NCI-H2196 (cell line): Measurements from ENCODE around the gene ZNF33B.
"Not testable (repeated sequence)": the region's sequence is repeated elsewhere in the genome, so short reads cannot be mapped to it uniquely, and the experiment has no call there.

Source experiments
- DNase-seq: peaks from one replicate; lab custom pipeline; 2025; ENCODE audit not compliant: unreplicated experiment; lab: John Stamatoyannopoulos, UW

ZNF33B gene

DNA sequence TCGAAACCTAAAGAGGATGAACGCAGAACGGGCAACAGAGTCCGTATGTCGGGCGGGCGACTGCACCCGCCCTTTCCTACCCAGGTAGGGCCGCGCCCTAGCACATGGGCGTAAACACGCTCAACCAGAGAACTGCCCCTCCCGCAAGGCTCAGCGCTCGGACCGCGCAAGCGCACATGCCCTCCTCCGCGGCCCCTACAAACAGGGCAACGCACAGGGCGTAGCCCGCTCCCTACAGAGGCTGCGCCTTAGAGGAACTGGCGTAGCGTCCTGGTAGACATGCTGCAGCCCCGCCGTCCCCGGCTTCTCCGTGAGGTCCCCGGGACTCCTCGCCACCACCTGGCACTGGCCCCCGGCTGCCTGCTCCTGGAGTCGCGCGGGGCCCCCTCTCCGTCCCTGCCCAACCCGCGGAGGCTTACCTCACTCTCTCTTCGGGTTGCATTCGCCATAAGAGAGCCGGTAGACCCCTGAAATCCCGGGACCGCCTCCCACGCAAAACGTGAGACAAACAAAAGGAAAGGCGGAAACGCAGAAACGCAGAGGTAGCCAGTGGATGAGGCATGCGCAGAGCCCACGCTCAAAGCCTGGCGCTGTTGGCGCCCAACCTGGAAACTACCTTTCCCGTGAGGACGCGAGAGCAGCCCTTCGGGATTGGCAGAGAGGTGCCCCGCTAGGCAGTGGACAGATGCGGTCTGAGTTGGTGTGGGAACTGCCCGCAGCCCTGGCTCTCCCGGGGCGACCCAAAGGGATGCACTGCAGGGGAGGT is at the start of gene ZNF33B:
ZNF33B (minus strand) TSS at position 516 of the 766 bp plus-strand sequence. CDS start 1,642 bp downstream, outside the sequence.
- DNase-seq, result peak; percentile 86

DNA sequence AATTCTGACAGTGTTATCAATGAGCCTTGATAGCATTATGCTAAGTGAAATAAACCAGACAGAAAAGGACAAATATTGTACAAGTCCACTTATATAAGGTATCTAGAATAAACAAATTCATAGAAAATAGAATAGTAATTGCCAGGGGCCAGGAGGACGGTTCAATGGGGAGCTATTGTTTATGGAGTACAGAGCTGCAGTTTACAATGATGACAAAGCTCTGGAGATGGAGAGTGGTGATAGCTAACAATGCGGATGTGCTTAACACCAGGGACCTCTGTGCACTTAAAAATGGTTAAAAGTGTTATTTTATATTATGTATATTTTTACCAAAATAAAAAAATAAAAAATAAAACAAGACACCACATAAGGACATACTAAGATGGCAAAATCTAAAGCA is 46.1 kb upstream of the ZNF33B start:
- no peak for DNase-seq

DNA sequence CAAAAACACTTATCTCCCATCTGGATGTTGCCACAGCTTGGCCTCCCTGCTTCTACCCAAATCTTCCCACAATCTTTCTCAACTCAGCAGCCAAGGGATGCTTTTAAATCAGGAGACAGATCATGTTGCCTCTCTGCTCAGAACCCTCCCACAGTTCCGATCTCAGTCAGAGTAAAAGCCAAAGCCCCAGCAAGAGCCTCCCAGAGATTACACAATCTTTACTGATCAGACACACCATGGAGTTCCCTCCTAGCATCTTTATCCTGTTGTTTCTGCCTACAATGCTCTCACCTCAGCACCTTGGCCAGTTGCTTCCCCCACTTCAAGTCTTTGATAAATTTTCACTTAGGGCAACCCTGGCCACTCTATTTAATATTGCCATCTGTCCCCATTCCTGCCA is 41.9 kb upstream of the ZNF33B start:
- DNase-seq, result no peak

DNA sequence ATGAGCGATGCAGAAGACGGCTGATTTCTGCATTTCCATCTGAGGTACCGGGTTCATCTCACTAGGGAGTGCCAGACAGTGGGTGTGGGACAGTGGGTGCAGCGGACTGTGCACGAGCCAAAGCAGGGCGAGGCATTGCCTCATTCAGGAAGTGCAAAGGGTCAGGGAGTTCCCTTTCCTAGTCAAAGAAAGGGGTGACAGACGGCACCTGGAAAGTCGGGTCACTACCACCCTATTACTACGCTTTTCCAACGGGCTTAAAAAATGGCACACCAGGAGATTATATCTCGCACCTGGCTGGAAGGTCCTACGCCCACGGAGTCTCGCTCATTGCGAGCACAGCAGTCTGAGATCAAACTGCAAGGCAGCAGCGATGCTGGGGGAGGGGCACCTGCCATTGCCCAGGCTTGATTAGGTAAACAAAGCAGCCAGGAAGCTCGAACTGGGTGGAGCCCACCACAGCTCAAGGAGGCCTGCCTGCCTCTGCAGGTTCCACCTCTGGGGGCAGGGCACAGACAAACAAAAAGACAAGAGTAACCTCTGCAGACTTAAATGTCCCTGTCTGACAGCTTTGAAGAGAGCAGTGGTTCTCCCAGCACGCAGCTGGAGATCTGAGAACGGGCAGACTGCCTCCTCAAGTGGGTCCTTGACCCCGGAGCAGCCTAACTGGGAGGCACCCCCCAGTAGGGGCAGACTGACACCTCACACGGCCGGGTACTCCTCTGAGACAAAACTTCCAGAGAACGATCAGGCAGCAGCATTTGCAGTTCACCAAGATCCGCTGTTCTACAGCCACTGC is 27.0 kb upstream of the ZNF33B start:
- DNase-seq, result not testable (repeated sequence)

DNA sequence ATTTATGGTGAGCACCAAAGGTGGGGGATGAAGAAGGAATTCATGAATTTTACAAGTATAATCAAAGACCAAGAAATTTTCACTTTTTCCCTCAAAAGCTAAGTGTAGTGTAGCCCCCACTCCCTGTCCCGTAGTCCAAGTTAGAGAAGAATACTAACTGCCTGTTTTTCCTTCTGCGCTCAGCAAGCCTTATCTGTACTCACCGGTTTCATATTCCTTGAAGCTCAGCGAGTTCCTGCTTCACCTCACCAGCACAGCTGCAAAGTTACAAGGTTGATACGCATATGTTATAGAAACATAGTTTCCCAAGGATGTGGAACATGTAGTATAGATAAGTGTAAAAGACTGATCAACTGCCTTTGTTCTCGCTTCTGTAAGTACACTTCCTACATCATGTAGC is 16.0 kb upstream of the ZNF33B start:
- DNase-seq, result no peak

- no peak for DNase-seq
Observed at GRCh38 chr10:42652858-42653257, 14.5 kb upstream of the ZNF33B start.

- no peak for DNase-seq
Observed at GRCh38 chr10:42650374-42650773, 12.0 kb upstream of the ZNF33B start.

GRCh38 chr10:42648512-42648911 is 10.1 kb upstream of the ZNF33B start:
- no peak for DNase-seq

- no peak for DNase-seq
Observed at GRCh38 chr10:42646687-42647640, 8.6 kb upstream of the ZNF33B start.

DNA sequence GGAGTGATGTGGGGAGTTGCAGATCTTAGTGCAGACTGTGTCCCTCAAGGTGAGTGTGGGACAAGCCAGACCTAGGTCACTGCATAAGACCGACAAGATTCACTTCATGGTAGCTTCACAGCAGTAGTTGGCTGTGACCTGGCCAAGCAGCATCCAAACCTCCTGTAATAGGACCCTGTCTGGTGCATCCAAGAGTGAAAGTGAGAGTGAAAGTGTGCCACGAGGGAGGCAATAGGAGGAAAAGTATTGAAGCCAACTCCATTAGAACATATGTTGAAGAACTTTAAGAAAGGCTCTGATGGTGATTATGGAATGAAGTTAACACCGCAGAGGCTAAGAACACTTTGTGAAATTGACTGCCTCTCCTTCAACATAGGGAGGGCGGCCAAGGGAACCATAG is 7.8 kb upstream of the ZNF33B start:
- DNase-seq, result no peak

- no peak for DNase-seq
Observed at GRCh38 chr10:42645516-42645915, 7.1 kb upstream of the ZNF33B start.

GRCh38 chr10:42645103-42645502 is 6.7 kb upstream of the ZNF33B start:
- DNase-seq, result no peak

DNA sequence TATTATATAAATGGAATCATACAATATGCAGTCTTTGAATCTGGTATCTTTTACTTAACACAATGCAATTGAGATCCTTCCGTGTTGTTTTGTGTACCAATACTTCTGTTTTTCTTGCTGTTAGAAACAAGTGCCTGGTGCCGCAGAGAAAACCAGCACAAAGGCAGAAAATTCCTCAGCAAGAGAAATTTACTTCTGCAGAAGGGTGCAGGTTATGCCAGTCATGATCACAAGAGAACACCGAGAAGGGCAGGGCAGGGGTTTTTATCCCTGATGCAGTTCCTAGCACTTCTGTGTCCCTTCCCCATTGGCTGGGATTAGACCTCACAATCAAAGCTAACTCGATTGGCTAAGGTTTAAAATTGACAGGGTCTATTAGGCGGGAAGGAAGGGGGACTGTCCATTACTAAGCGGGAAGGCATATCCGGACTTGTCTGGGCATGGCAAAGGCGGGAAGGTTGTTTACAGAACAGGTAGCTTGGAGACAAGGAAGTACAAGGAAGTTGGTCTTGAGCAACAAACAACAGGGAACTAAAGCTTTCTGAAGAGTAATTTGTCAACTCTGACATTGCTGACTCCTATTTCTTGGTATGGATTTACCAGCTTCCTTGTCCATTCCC is 2.4 kb upstream of the ZNF33B start:
- DNase-seq, result no peak

DNA sequence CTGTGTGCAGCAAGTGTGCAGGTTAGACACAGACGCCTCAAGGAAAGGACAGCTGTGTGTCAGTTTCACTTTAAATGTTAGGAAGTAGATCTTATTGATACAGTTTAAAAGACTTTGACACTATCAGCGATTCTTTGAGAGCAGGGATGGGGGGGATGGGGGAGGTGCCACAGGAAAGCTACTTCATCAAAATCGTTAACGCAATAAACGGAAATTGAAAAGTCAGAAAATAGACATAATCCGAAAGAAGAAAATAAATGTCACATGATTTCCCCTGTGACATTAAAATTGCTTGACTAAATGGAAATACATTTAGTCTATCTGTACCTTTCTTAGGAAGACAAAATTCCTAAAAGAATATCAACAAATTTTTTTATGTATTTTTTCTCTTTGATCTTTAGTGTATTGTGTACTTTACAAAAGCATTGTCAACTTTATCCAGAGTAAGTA is 476 bp upstream of the ZNF33B start:
- no peak for DNase-seq

- no peak for DNase-seq
Observed at GRCh38 chr10:42637648-42638054, 719 bp downstream of the ZNF33B start.

- DNase-seq, result no peak
Observed at GRCh38 chr10:42637142-42637541, 1.2 kb downstream of the ZNF33B start.

- DNase-seq, result no peak
Observed at GRCh38 chr10:42635098-42635497, 3.3 kb downstream of the ZNF33B start.

DNA sequence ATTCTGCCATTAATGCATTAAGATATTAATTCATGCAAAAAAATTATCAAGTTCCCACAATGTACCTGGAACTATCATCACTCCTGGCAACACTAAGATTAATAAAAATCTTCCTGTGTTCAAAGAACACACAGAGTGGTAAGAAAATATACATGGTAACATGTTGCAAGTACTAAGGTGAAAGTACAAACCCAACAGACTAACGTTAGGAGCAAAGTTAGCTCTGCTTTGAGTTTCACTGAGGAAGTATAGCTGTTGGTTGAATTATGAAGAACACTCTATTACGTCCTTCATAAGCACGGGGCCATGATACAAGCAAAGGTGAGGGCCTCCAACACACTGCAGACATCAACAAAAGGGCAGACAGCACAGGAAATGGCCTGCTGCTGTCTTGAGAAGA is 5.8 kb downstream of the ZNF33B start:
- DNase-seq, result no peak

GRCh38 chr10:42630537-42631134 is 7.7 kb downstream of the ZNF33B start:
- no peak for DNase-seq

DNA sequence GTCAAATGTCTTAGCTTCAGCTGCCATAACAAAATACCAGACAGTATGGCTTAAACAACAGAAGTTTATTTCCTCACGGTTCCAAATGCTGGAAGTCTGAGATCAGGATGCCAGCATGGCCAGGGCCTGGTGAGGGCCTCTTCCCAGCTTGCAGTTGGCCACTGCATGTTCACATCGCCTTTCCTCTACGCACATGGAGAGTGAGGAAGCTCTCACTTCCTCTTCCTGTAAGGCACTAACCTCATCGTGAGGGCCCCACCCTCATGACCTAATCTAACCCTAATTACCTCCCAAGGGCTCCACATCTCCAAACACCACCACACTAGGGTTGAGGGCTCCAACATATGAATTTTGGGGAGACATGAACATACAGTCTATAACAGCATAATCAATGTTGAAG is 14.4 kb downstream of the ZNF33B start:
- no peak for DNase-seq
